ENCODE results near the gene SGCD. TPM values are rescaled to one million over a fixed set of nuclear protein-coding genes. Genes with fewer than 3 reads are reported as not detected.

SGCD gene
- total and polyA plus RNA-seq, 2 of the 4 experiments (the other 2 are of a cell fraction), result 5.8 to 10.6 TPM

DNA sequence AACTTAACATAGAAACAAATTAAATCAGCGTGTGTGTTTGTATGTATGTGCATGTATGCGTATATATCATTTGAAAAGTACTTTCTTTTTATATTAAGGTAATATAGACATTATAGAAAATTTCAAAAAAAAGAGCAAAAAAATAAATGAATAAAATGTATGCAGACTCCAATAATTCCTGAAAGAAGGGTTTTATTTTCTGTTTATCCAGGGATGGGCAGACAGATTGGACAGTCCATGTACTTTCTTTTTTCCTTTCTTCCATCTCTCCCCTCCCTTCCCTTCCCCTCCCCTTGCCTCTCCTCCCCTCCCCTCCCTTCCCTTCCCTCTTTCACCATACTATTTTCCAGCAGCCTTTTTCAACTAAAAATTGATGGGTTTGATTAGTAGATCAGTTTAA is 123.8 kb downstream of the SGCD start:
- Histone ChIP-seq H2BK20ac (ENCODE audit: low read depth, low read length) (no peak overlapping the region), H4K20me1 (ENCODE audit: insufficient read depth, low read length) (no peaks in the 10 kb centered on the region), H2BK5ac (ENCODE audit: low read depth, low read length, poor library complexity, severe bottlenecking) (no peak overlapping the region), H4K8ac (ENCODE audit: low read depth in 2 of 2, low read length in 2 of 2) (no peak overlapping the region), H3K9me1 (ENCODE audit: insufficient read depth, low read length) (no peaks in the 10 kb centered on the region; the same call in 1 of the 2 replicates), H2BK120ac (ENCODE audit: low read depth, low read length) (no peak overlapping the region), H3K9ac (ENCODE audit: low read depth, low read length) (no peak overlapping the region), H4K91ac (ENCODE audit: insufficient read depth, low read depth, low read length) (no peak overlapping the region), H3K18ac (ENCODE audit: low read depth, low read length) (no peak overlapping the region), H3K56ac (ENCODE audit: extremely low read depth, insufficient read depth, low read length) (no peak overlapping the region), H3K4me3 (ENCODE audit: insufficient read depth, low read depth, low read length) (no peak overlapping the region), H3K27ac (ENCODE audit: insufficient read depth, low read length) (no peak overlapping the region), H3K4me2 (ENCODE audit: low read depth, low read length) (no peak overlapping the region), H3K79me1 (ENCODE audit: low read depth in 1 of 2, low read length in 2 of 2) (no peaks in the 10 kb centered on the region), H3K27me3 (ENCODE audit: control insufficient read depth, insufficient read depth, low read length) (no peaks in the 10 kb centered on the region), H2BK15ac (ENCODE audit: low read depth, low read length) (no peak overlapping the region), H3K4ac (ENCODE audit: low read depth, low read length) (no peak overlapping the region), H3K23ac (ENCODE audit: low read depth, low read length) (no peak overlapping the region), H3K14ac (replicated peaks; ENCODE audit: low read depth, low read length) (no peak overlapping the region), H2AFZ (replicated peaks; ENCODE audit: low read length, poor library complexity) (no peak overlapping the region), H2AK9ac (replicated peaks; ENCODE audit: low read depth, low read length, poor library complexity) (no peak overlapping the region), H3K36me3 (ENCODE audit: control insufficient read depth, insufficient read depth, low read length) (no peaks in the 10 kb centered on the region), H3K4me1 (ENCODE audit: control insufficient read depth, insufficient read depth, low read length) (peaks cover 4% of the 10 kb centered on the region; the same call in 1 of the 2 replicates), H2AK5ac (ENCODE audit: low read depth, low read length) (no peak overlapping the region), H3K9me3 (ENCODE audit: control insufficient read depth, insufficient read depth, low read length) (no peaks in the 10 kb centered on the region), H4K5ac (ENCODE audit: low read depth, low read length) (no peak overlapping the region)
- no TSS peak for BruUV-seq (replicated peaks)
- ChIA-PET POLR2A (ENCODE audit: unreplicated experiment) (interaction anchor here (0.6 kb wide), 1 partner anchor 96 kb away, joined by 3 read pairs; no protein-coding TSS in a partner anchor), CTCF (no interaction called here)
- dilution Hi-C loops (cut with HindIII; ENCODE audit: low sequenced_read_pairs, unreplicated experiment) (no loop called here), in situ Hi-C loops (cut with MboI; ENCODE audit: low sequenced_read_pairs) (no loop called here), intact Hi-C loops (cut with micrococcal nuclease) (no loop called here)
- no peak for TF ChIP-seq RAD21 (IDR thresholded peaks at IDR 0.05; ENCODE audit: low read length)
- no peak for TF ChIP-seq RFX5 (IDR thresholded peaks at IDR 0.05; ENCODE audit: low read depth, low read length)
- TF ChIP-seq POLR2A (IDR thresholded peaks at IDR 0.05; ENCODE audit: low read depth, low read length), result no peak
- TF ChIP-seq RCOR1 (IDR thresholded peaks at IDR 0.05; ENCODE audit: insufficient replicate concordance, low read length), result no peak
- TF ChIP-seq MAZ (IDR thresholded peaks at IDR 0.05; ENCODE audit: borderline replicate concordance, low read depth, low read length), result no peak
- WGBS, 2 experiments (ENCODE audit: extremely low coverage in 2 of 2, insufficient read length in 1 of 2), result no CpG with 5 or more reads among the region's 2 CpGs
- ATAC-seq (ENCODE audit: low read depth) (no peak), DNase-seq (no peak)

Measured in IMR-90 (cell line).